NCI-H345 (cell line): ENCODE data around the gene CAMKV.
"Not testable (repeated sequence)": the region's sequence is repeated elsewhere in the genome, so short reads cannot be mapped to it uniquely, and the experiment has no call there.

ENCODE experiments used
- DNase-seq: peaks from one replicate; lab custom pipeline; 2025; lab: John Stamatoyannopoulos, UW

Gene CAMKV, protein sequence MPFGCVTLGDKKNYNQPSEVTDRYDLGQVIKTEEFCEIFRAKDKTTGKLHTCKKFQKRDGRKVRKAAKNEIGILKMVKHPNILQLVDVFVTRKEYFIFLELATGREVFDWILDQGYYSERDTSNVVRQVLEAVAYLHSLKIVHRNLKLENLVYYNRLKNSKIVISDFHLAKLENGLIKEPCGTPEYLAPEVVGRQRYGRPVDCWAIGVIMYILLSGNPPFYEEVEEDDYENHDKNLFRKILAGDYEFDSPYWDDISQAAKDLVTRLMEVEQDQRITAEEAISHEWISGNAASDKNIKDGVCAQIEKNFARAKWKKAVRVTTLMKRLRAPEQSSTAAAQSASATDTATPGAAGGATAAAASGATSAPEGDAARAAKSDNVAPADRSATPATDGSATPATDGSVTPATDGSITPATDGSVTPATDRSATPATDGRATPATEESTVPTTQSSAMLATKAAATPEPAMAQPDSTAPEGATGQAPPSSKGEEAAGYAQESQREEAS

DNA sequence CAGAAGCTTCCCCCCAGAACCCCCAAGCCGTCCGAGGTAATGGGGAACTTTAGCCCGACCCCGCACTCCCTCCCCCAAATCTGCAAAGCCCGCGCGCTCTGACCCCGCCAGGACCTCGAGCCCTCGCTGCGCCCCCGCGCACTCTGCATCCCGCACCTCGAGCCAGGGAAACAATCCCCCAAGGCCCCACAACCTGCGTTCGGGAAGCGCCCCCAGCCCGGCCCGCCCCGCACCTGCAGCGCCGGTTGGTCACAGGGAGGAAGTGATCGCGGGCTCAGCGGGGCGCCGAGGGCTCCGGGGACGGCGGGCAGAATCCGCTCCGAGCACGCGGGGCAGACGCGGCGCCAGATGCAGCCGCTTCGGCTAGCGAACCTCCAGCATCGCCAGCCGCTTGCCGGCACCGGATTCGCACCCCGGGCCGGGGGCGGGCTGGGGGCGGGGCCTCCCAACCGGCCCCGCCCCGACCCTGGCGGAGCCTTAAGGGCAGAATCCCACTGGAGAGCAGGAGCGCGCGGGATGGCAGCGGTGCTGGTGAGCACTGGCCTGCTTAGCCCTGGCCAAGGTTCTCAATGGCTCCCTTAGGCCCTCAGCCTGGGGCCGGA, at the start of gene CAMKV:
CAMKV (minus strand) TSS at position 382 of the 602 bp plus-strand sequence. CDS start 7,518 bp downstream, outside the sequence.
- peak; percentile 2 for DNase-seq

DNA sequence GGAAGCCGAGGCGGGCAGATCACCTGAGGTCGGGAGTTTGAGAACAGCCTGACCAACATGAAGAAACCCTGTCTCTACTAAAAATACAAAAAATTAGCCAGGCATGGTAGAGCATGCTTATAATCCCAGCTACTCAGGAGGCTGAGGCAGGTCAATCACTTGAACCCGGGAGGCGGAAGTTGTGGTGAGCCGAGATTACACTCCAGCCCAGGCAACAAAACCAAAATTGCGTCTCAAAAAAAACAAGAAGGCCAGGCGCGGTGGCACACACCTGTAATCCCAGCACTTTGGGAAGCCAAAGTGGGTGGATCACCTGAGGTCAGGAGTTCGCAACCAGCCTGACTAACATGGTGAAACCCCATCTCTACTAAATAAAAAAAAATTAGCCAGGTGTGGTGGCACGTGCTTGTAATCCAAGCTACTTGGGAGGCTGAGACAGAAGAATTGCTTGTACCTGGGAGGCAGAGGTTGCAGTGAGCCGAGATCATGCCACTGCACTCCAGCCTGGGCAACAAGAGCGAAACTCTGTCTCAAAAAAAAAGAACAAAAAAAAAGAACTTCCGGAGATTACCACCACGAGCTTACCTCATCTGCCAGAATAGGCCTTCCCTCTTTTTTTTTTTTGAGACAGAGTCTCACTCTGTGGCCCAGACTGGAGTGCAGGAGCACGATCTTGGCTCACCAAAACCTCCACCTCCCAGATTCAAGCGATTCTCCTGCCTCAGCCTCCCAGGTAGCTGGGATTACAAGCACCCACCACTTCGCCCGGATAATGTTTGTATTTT, 48.3 kb upstream of the CAMKV start:
- not testable (repeated sequence) for DNase-seq

DNA sequence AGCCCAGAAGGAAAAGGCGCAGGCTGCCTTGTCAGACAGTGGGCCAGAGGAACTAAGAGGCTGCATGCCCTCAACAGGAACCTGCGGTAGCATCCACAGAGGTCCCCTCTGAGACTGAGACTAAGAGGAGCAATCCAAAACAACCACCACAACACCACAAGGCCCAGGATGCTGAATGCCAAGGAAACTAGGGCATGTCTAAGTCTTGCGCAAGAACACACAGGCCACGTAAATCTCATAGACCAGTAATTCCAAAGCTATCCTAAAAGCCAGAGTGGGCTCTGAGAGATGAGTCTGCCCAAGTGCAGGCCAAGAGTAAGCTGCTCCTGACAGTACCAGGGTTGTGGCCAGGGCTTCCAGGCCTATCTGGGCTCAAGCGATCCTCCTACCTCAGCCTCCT, 47.0 kb upstream of the CAMKV start:
- no peak for DNase-seq

DNA sequence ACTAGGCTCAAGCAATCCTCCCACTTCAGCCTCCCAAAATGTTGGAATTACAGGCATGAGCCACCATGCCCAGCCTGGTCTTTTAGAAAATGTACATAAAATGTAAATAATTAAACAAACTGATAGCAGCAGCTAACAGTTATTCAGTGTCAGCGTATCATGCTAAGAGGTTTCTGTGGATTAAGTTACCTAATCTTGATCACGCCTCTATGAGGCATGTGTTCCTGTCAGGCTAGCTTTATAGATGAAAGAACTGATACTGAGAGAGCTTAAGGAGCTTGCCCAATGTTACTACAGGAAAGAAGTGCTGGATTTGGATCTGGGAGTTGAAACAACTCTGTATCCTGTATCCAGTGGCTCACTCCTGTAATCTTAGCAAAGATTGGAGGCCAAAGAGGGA, 45.2 kb upstream of the CAMKV start:
- DNase-seq = no peak

DNA sequence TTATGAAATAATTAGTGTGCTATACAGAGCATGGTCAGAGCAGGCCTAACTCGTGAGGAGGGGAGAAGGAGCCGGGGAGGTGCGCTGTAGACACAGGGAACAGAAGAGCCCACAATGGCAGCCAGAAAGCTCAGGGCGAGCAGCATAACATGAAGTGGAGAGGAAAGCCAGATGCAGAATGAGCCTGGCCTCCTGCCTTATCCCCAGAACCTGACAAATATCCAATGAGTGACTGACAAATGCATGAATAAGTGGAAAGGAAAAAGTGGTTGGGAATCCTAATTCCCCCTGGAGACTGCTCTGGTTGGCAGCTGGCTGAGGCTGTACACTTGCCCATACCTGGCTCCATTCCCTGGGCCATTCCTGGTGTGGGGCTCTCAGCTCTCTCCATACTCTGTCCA, 43.2 kb upstream of the CAMKV start:
- DNase-seq = no peak

DNA sequence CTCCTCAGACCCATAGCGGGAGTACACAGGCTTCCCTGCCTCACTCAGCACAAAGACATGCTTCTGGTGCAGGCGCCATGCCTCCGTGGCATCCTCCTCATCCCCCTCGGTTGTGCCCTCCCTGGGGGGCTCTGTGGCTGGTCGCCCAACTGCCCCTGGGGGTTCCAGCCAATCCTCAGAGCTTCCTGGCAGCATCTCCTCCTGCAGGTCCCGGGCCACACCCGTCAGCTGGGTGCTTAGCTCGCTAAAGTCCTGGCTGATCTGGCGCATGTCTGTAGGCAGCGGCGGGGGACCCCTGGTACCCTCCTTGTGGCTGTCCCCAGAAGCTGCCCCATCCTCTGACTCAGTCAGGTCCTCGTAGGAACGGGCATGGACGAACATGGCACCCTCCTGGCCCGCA, 41.9 kb upstream of the CAMKV start:
- no peak for DNase-seq

DNA sequence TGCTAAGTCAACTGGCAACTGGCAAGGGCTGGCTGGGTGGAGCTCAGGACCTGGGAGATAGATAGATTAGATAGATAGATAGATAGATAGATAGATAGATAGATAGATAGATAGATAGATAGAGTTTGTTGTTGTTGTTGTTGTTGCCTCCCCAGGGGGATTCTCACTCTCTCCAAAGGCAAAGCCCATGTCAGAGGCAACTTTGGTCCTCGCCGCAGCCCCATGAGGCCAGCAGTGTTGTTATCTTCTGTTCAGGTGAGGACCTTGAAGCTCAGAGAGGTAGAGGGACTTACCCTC, 41.4 kb upstream of the CAMKV start:
- no peak for DNase-seq

DNA sequence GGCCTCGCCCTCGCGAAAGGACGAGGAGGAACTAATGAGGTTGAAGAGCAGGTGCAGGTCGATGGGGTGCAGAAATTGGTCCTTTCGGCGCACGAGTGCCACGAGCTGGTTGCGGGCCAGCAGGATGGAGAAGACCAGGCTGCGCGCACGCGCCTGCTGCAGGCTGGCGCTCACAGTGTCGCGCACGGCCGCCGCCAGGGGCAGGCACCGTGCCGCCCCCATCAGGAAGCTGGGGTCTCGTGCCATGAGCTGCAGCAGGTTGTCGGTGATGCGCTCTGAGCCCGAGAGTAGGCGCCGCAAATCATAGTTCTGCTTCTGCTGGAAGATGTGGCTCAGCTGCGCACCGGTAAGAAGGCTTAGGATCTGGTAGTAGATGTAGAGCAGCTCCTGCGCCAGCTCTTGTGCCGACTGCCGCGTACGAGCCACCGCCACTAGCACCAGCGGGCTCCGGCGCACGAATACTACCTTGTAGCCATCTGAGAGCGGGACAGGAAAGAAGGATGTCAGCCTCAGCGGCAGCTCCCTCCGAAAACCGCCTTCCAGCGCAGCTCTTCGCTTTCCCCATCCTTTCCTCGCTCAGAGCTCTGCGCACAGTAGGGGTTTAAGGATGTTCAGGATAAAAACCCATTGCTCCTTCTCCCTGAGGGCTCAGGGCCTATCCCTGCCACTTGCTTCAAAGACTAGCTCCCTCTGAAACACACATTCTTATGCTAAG, 40.9 kb upstream of the CAMKV start:
- no peak for DNase-seq

DNA sequence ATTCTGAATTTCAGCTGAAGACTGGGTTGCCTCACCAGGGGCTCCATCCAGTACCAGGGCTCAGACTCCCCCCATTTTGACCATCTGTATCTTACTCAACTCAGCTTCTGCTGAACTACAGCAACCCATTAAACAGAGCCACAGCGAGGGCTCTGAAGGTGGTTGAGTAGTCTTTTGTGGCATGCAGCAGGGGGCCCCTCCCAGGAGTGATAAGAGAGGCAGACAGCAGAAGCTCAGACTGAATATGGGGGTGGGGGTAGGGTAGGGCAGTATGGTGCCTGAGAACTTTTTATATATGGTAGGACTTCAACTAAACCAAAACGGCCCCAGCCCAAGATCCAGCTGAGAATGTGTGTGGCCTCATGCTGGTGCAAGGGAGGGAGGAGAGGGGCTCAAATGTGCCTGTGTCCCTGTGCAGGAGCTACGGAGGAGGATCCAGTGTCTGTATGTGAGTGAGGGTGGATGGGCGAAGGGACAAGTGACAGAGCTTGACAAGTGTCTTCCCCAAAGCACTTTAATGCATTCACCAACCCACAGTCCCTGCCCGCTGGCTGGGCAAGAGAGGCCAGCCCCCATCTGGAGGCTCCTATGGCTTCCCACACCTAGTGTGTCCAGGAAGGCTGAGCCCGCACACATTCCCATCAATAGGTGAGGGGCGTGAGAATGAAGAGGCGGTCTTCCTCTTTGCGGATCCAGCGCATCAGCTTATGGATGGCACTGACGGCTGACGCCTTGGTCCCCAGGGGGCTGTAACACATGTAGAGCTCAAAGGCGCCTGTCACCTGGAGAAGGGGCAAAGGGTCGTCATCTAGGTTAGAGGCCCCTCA, 38.9 kb upstream of the CAMKV start:
- DNase-seq = no peak

DNA sequence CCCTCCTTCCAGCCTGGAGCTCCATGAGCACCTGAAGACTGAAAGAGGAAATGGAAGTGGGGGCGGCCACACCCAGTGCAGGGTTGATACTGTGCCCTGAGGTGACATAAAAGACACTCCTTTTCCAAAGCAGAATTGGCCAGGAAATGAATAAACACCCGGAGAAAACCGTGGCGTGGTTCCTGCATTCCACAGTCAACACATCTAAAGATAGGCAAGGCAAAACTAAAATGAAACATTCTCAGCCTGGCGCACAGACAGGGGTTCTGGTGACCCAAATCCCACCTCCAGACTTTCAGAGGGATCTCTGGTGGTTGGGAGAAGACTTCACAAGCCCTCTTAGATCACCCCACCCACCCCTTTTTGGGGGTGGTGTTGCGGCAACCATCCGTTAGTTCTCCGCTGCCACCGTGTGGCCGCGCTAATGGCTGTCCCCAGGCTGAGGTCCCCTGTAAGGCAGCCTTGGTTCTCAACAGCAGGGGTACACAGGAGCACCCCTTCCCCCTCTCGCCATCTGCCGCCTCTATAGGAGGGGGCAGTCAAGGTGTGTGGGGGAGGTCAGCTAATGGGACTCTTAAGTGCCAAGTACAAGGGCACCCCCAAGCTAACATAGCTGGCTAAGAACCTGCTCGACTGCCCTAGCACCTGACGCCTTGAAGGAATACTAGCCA, 36.5 kb upstream of the CAMKV start:
- no peak for DNase-seq

DNA sequence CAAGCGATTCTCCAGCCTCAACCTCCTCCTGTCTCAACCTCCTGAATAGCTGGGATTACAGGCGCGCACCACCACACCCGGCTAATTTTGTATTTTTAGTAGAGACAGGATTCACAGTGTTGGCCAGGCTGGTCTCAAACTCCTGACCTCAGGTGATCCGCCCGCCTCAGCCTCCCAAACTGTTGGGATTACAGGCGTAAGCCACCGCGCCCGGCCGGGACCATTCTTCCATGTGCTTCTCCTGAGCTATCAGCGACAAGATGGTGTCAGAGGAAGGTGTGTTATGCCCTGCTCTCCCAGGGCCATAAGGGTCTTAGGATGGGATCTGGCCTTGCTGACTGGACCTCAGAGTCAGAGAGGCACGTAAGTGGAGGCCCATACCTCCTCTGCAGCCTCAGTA, 34.7 kb upstream of the CAMKV start:
- not testable (repeated sequence) for DNase-seq

DNA sequence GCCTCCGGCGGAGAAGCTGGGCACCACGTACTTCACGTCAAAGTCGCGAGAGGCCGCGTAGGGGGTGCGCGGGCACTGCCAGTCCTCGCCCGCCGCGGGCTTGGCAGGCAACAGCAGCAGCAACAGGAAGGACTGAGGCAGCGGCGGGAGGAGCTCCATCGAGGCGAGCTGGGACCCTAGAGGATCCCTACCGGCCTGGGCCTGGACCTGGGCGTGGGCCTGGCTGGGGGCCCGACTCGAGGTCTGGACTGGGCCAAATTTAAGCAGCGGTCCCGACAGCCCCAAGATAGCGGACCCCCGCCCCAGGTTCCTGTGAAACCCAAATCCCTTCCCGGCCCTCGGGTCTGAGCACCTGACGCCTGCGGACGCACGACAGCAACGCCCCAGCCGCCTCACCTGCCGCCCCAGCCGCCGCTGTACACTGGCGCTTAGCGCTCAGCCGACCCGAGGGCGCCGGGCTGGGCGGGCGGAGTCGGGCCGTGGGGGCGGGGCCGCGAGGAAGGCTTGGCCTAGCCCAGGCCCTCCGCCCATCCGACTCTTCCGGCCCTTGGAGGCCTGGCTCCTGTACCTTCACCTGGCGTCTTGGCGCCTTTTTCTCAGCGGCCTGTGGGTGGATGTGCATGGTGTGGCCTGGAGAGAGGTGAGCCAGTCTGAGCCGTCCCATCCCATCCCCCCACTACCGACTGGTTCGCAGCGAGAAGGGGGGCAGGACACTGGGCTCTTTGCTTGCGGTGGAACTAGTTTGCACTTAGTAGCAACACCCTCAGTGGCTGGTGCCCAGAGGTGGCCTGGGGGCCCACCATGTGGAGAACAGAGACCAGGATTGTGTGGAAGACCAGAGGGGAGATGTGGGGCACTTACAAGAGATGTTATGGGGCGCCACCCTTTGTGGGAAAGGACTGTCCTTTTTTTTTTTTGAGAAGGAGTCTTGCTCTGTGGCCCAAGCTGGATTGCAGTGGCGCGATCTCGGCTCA, 34.0 kb upstream of the CAMKV start, which contains the start of gene MST1R:
MST1R (minus strand) TSS at position 423 of the 974 bp plus-strand sequence; CDS start at position 159, 264 bp downstream.
- no peak for DNase-seq

DNA sequence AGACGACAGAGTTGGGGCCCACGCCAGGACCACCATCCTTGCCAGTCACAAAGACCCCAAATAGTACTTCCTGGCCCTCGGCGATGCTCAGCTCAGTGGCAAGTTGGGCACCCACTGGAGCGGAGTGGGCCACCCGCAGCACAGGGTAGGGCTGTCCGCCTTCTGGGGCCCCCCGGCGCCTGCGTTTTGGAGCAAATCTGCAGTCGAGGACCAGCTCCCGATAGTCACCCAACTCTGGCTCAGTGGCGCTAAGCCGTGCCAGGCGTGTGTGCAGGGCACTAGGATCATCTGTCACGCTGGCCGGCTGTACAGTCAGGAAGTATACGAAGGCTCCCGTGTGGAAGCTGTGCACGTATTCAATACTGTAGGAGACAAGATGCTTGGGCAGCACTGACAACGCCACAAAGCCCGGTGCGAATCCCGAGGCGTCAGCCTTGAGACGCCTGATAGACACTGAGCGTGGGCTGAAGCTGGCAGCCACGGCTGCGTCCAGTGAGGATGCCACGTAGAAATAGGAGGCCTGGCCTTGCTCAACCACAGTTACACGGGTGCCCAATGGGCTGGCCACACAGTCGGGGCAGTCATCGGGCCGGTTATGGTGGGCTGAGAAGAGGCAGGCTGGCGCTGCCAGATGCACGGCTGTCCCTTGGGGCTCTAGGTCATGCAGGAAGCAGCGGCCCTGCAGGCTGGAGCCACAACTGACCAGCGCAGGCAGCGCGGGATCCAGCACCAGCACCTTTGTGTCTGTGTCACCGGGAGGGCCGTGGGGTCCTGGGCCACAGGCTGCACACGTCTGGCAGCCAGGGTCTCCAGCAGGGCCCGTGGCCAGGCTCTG, 33.0 kb upstream of the CAMKV start:
- DNase-seq = no peak

DNA sequence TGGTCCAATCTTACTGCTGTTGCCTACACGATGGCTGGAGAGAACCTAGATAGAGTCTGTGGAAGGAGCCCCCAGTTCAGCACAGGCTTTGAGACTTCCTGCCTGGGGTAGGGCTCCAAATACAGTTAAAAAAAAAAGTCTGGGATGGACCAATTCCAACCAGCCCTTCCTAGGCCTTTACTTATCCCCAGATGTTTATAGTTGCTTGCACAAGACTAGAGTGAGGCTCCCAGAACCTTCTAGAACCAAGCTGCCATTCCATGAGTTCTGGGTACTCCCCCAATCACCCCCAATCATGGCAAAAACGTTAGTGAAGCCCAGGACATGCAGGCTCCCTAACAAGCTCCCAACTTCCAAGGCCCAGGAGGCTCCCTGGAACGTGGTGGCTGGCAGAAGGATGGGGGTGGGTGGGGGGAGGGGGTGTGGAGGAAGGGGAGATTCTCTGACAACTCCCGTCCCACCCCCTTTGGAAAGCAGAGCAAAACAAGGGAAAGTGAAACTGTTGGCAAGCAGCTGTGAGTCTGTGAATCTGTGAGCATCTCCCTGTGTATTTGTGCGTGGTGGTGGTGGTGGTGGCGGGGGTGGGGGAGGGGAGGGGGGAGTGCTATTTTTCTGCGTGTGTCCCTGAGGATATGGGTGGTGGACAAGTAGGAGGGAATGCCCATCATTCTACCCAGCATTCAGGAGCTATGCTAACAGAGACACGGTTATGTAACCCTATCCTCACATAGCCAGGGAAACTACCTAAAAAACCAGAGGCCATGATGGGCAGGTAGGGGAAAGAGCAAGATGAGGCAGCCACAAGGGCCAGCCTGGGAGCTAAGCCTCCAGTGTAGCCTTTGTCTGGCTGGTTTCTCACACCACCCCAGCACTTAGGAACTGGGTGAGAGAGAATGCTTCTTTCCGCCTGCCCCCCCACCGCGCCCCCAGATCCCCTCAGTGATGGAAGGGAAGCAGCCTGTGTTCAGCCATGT, 31.9 kb upstream of the CAMKV start:
- DNase-seq = no peak

DNA sequence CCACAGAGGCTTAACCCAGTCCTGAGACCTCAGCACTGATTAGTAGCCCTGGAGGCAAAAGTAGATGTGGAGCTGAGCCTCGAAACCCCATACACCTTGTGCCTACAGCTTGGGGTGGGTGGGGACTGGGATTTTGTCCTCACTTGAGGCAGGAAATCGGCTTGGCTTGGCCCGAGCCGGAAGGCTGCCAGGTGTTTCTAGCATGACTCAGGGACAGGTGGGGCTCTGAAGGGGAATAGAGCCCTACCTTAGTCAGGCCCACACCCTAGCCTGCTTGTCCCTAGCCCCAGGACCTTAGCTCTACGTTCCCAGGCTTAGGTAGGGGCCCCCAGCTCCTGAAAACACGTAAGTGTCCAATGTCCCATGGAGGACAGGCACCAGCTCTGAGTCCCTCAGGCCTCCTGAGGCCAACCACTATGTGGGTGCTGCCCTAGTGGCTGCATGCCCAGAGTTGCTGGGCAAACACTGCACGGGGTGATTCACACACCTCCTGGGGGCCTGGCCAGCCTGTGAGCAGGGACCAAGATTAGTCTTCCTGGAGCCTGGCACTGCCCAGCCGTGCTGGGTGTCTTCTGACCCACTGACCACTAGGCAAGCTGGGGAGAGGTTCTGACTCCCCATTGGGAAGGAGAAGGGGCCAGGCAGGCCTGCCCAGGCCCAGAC, 30.9 kb upstream of the CAMKV start:
- no peak for DNase-seq

DNA sequence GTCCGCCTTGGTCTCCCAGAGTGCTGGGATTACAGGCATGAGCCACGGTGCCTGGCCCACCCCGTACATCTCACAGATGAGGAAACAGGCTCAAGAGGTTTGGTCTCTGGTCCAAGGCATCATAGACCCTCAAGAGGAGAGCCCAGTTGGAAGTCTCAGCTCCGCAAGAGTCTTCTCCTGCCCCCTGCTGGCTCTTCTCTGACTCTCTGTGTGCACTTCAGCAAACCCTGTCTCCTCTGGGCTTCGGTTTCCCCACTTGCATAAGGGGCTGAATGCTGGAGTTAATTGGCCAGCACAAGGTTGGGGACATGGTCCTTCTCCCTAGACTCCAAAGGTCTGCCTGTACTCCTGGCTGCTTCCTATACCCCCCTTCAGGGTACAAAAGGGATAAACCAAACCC, 30.1 kb upstream of the CAMKV start:
- no peak for DNase-seq

DNA sequence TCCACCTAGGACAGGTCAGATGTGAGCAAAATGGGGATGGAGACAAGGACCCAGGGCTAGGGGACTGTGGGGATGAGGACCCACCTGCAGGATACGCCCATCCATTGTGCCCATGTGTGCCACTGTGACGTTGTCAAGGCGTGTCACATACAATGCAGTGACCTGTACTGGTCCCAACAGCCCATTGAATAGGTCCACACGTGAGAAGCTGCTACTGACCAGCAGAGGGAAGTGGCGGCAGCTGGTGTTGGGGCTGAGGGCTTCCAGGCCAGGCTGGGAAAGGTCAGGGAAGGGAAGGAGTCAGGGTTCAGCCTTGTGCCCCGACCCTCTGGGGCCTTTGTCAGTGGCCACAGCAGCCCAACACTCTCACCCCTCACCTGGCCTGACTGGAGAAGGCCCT, 29.3 kb upstream of the CAMKV start:
- DNase-seq = no peak
